SK-N-SH treated with all-trans-retinoic acid at 6 μM for 48 hours (cell line): ENCODE measurements around the gene CTNND2.

Experiments
- ARNTL ChIP-seq: fragments of 450-650 bp; formaldehyde crosslinking; IDR thresholded peaks from 2 replicates; pipeline ENCODE4 v1.5.0; 2020; ENCODE audit warnings: low read depth, mild to moderate bottlenecking, moderate library complexity, borderline replicate concordance
- CSDC2 ChIP-seq: fragments of 250-450 bp; sonication (Bioruptor Pico); IDR thresholded peaks from 2 replicates; pipeline ENCODE4 v1.5.0; 2020; ENCODE audit warnings: mild to moderate bottlenecking, moderate library complexity
- CSRNP3 ChIP-seq: fragments of 250-450 bp; sonication (Bioruptor Pico); IDR thresholded peaks from 2 replicates; pipeline ENCODE4 v1.5.1; 2021; ENCODE audit warnings: mild to moderate bottlenecking, moderate library complexity
- GLIS3 ChIP-seq: fragments of 250-450 bp; sonication (Bioruptor Pico); IDR thresholded peaks from 2 replicates; pipeline ENCODE4 v1.5.0; 2020; ENCODE audit warnings: mild to moderate bottlenecking, moderate library complexity
- PATZ1 ChIP-seq: fragments of 250-450 bp; sonication (Bioruptor Pico); IDR thresholded peaks from 2 replicates; pipeline ENCODE4 v1.8.0; 2020; ENCODE audit warnings: mild to moderate bottlenecking, moderate library complexity, borderline replicate concordance
- PPARA ChIP-seq: fragments of 250-450 bp; sonication (Bioruptor Pico); IDR thresholded peaks from 2 replicates; pipeline ENCODE4 v1.5.0; 2020; ENCODE audit warnings: mild to moderate bottlenecking, borderline replicate concordance
- TCF4 ChIP-seq: fragments of 250-450 bp; sonication (Bioruptor Pico); IDR thresholded peaks from 2 replicates; pipeline ENCODE4 v1.8.0; 2021; ENCODE audit warnings: mild to moderate bottlenecking, moderate library complexity, borderline replicate concordance
- ZC3H10 ChIP-seq: fragments of 250-450 bp; sonication (Bioruptor Pico); IDR thresholded peaks from 2 replicates; pipeline ENCODE4 v1.5.1; 2021; ENCODE audit warnings: mild to moderate bottlenecking, moderate library complexity
- ZFP3 ChIP-seq: fragments of 250-450 bp; sonication (Bioruptor Pico); IDR thresholded peaks from 2 replicates; pipeline ENCODE4 v1.5.0; 2020; ENCODE audit warnings: mild to moderate bottlenecking, moderate library complexity
- ZFP30 ChIP-seq: fragments of 450-650 bp; formaldehyde crosslinking; IDR thresholded peaks from 2 replicates; pipeline ENCODE4 v1.5.0; 2022; ENCODE audit warnings: mild to moderate bottlenecking, moderate library complexity
- ZNF565 ChIP-seq: fragments of 450-650 bp; formaldehyde crosslinking; conservative IDR thresholded peaks from 2 replicates; pipeline ENCODE4 v1.5.0; 2020; ENCODE audit warnings: low read depth, mild to moderate bottlenecking, moderate library complexity
- ZNF70 ChIP-seq: fragments of 450-650 bp; formaldehyde crosslinking; IDR thresholded peaks from 2 replicates; pipeline ENCODE4 v1.5.0; 2020; ENCODE audit warnings: mild to moderate bottlenecking, moderate library complexity

- no peak for TF ChIP-seq ZFP3
- TF ChIP-seq PATZ1 (CRISPR knock-in tag), result no peak
- TF ChIP-seq ZFP30 (CRISPR knock-in tag), result no peak
- TF ChIP-seq TCF4, result no peak
- TF ChIP-seq ARNTL (CRISPR knock-in tag), result no peak
- TF ChIP-seq CSRNP3, result no peak
- TF ChIP-seq CSDC2 (CRISPR knock-in tag), result no peak
- TF ChIP-seq ZC3H10 (CRISPR knock-in tag), result no peak
- no peak for TF ChIP-seq ZNF70
- TF ChIP-seq ZNF565 (CRISPR knock-in tag), result no peak
- no peak for TF ChIP-seq GLIS3 (CRISPR knock-in tag)
- TF ChIP-seq PPARA (CRISPR knock-in tag), result no peak
Measured at GRCh38 chr5:11514705-11515432, 389.4 kb downstream of the CTNND2 start.
